ENCODE results near the gene KRT79. TPM values are rescaled to one million over a fixed set of nuclear protein-coding genes. Genes with fewer than 3 reads are reported as not detected.

The KRT79 gene
- total RNA-seq, 4 donors from 2014 or later: not detected

GRCh38 chr12:52772188-52772587 lies 61.9 kb downstream of the KRT79 start:
- peaks cover 0 to 7% (median 0%) of the 10 kb centered on the region in 4 donors for H3K27me3 ChIP-seq
- TF ChIP-seq CTCF (IDR thresholded peaks at IDR 0.05) (no peak), POLR2A (IDR thresholded peaks at IDR 0.05; ENCODE audit: low read depth) (no peak), POLR2AphosphoS5 (IDR thresholded peaks at IDR 0.05) (no peak), EP300 (IDR thresholded peaks at IDR 0.05) (no peak)
- intact Hi-C loops (cut with DNase I): no loop called here
- no peaks in the 10 kb centered on the region for H3K9me3 ChIP-seq
- H3K36me3 ChIP-seq: no peaks in the 10 kb centered on the region
- no peak overlapping the region for H3K27ac ChIP-seq (replicated peaks in 1 of 4)
- 91% methylated on average over 4 of the region's 4 CpGs for WGBS
- no peak overlapping the region for H3K4me3 ChIP-seq
- no peaks in the 10 kb centered on the region for H3K4me1 ChIP-seq
- no peak for DNase-seq (ENCODE audit: extremely low spot score)

- no peak for DNase-seq (ENCODE audit: extremely low spot score)
- H3K36me3 ChIP-seq: no peaks in the 10 kb centered on the region
- no peaks in the 10 kb centered on the region for H3K9me3 ChIP-seq
- H3K4me1 ChIP-seq: no peaks in the 10 kb centered on the region
- H3K27ac ChIP-seq (replicated peaks in 1 of 4): no peak overlapping the region
- 73% methylated on average over 4 of the region's 4 CpGs for WGBS
- TF ChIP-seq CTCF (IDR thresholded peaks at IDR 0.05): no peak
- TF ChIP-seq EP300 (IDR thresholded peaks at IDR 0.05): no peak
- TF ChIP-seq POLR2AphosphoS5 (IDR thresholded peaks at IDR 0.05): no peak
- no peak for TF ChIP-seq POLR2A (IDR thresholded peaks at IDR 0.05; ENCODE audit: low read depth)
- H3K27me3 ChIP-seq: peaks cover 0 to 4% (median 0%) of the 10 kb centered on the region in 4 donors
- H3K4me3 ChIP-seq: no peak overlapping the region
- intact Hi-C loops (cut with DNase I): no loop called here
These were observed 62.6 kb downstream of the KRT79 start for GRCh38 chr12:52771505-52771904.

Small RNA genes lying within 50 kb of the gene (small RNA-seq; reads per million reads assigned to genes)
- gene AC107016.2: 0 reads per million in 3 donors

Other genes starting within 250 kb of the KRT79 start
- gene KRT72, start 232.8 kb downstream of the KRT79 start, total RNA-seq: not detected
- gene KRT73, start 215.8 kb downstream of the KRT79 start, total RNA-seq: not detected
- not detected for gene KRT2, start 182.1 kb downstream of the KRT79 start, total RNA-seq
- not detected for gene KRT1, start 153.9 kb downstream of the KRT79 start, total RNA-seq
- not detected for gene KRT77, start 130.8 kb downstream of the KRT79 start, total RNA-seq
- gene KRT76, start 57.0 kb downstream of the KRT79 start, total RNA-seq: not detected
- not detected for gene KRT3, start 38.2 kb downstream of the KRT79 start, total RNA-seq
- gene KRT4, start 20.2 kb downstream of the KRT79 start, total RNA-seq: 1 to 10 TPM in 1 of 4 donors, under 1 TPM in 3; 0.13 to 5.4 (median 0.20) TPM
- 1 to 10 TPM in 1 of 4 donors, under 1 TPM in 2, not detected in 1; 0.33 to 2.1 (median 0.75) TPM for gene KRT78, start 14.7 kb upstream of the KRT79 start, total RNA-seq
- 100 to 1,000 TPM; 136 to 508 (median 387) TPM for gene KRT8, start 70.8 kb upstream of the KRT79 start, total RNA-seq
- gene KRT18, start 114.8 kb upstream of the KRT79 start, total RNA-seq: 10 to 100 TPM; 19.7 to 42.5 (median 23.6) TPM
- 100 to 1,000 TPM; 400 to 648 (median 576) TPM for gene EIF4B, start 172.1 kb upstream of the KRT79 start, total RNA-seq
- 100 to 1,000 TPM; 173 to 226 (median 202) TPM for gene TNS2, start 215.8 kb upstream of the KRT79 start, total RNA-seq
- gene SPRYD3, start 245.1 kb upstream of the KRT79 start, total RNA-seq: 100 to 1,000 TPM in 2 of 4 donors, 10 to 100 TPM in 2; 79.7 to 125 (median 99.1) TPM